GM19240 (cell line): ENCODE results near the gene TNFSF4.

Experiments
- DNase-seq: peaks from one replicate; pipeline ENCODE4 v3.0.0; 2011; ENCODE audit warnings: low spot score; ENCODE audit not compliant: insufficient read length

The TNFSF4 gene

DNA sequence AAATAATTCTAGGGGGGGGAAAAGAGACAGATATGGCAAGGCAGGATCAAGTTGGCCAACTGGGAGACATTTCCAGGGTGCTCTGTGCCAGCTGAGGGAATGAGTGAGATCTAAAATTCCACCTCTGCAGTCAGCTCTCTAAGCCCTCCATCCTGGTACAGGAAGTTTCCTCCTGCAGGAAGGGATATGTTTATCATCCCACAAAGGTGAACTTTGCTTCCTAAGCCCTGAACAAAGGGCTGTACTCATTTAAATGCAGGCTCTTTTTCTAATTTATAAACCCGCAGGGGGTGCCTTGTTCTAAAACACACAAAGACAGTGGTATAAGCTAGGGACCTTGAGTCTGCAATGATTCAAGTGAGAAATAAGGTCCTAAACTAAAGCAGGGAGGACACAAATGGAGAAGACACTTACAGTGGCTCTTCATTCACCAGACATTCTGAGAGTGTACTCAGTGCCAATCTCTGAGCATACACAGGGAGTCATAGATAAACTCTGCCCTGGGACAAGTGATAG, 3.6 kb upstream of the TNFSF4 start:
- DNase-seq, result no peak

GRCh38 chr1:173210283-173210682, 3.2 kb upstream of the TNFSF4 start:
- no peak for DNase-seq

GRCh38 chr1:173208868-173209267, 1.7 kb upstream of the TNFSF4 start:
- no peak for DNase-seq

DNA sequence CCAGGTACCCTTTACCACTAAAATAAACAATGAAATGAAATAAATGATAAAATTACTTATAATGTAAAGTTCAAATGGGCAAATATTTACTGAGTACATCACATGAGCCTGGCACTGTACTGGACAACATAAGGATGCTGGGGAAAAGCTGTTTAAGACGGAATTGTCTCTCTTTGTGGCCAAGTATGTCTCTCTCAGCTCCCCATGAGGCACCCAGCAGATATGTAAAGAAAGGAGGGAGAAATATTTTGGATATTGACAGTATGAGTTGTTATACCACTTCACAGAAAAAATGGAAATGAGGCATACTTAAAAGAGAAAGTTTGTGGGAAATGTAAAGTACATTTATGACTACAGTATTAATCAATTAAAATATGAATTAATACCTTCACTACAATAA, 1.0 kb upstream of the TNFSF4 start:
- no peak for DNase-seq

DNA sequence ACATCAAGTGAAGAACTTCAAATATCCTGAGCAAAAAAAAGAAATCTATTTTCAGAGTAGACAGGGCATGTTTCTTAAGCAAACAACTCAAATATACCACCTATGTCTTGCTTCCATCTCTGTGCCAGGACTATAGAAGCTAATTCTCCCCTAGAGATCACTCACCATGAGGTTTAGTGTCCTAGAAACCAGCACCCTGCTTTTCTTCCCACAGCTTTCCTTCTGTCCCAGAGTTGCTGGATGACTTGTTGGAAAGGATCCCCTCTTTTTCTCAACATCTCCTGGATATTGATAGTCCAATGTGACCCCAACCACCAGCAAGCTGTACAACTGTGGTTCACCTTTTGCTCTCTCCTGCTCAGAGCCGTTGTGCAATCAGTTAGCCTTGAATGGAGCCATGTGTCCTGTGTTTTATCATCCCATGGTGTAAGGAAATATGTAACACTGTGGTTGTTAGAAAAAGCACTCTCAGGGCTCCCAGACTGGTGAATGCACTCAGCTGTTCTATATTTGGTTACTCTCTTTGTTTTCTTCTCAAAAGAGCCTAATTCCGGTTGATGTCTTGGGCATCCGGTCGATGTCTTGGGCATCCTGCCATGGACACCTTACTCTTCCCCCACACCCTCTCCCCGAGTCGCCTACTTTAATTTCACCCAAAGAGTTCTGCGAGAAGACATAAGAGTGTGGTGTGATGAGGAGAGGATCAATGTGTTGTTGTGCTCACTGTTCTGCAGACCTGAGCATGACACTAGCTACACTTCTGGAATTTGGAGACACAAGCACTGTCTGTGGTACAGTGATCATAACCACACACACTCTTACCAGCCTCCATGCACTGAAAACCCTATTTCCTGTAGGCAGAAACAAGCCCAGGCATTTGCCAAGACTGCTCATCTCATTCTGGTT, 1.7 kb downstream of the TNFSF4 start:
- DNase-seq, result no peak

DNA sequence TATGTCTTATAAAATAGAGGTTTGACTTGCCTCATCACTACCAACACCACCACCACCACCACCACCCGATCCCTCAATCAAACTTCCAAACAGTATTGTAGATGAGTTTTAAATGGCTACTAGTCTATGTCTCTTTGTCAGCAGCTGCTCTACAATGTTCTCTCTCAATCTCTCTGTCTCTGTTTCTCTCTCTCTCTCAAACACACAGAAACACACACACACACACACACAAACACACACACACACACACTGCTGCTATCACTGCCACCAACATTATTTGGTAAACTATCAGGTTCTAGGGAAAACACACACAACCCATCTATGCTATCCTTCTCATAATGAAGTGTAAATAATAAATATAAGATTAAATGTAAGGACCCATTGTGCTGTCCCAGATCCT, 2.4 kb downstream of the TNFSF4 start:
- DNase-seq, result no peak

DNA sequence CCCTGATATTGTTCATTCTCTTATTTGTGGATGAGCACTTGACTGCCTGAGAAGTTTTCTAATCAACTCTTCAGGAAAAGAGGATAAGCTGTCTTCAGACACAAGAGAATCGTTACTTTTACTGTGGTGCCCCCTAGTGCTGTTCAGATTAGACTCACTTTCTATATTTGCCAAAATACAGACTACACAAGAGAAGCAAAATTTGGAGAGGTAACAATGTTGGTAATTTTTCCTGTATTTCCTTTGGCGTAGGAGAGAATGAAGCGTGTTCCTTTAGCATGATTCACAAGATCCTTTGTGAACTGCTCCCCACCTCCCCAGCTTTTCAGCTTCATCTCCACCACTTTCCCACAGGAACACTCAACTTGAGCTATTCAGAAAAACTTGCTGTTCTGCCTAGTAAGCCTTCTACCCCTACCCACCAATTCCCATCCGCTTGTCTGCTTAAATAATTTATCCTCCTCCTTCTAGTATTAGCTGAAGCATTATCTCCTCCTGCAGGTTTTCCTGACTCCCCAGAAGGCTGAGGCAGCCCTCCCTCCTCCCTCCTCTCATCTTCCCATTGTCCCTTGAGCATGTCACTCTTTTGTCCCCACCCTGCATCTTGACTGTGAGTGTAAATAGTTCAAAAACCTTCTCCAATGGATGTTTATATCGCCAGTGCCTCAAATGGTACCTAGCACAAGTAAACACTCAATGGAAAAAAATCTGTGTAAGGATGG, 4.5 kb downstream of the TNFSF4 start:
- no peak for DNase-seq

GRCh38 chr1:173201969-173202368, 5.2 kb downstream of the TNFSF4 start:
- no peak for DNase-seq

DNA sequence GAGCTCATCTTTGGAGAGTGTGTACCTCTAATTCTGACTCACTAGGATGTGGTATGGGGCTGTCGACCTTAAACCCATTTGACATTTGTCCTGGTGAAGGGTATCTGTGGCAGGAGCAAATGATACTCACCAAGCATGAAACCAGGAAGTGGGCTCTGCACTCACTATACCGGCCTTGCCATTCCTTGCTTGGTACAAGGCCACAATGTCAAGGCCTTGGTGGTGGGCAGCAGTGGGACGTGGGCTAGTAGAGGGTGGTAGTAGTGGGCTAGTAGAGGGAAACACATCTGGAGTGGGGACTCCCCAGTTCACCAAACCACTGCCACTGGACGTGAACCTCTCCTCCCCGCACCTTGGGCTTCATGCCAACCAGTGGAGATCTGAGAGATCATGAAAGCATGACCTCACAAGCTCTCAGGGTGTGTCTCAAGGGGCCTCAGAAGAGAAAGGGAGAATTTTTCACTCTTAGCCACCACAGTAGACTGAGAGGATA, 11.5 kb downstream of the TNFSF4 start:
- DNase-seq, result no peak

DNA sequence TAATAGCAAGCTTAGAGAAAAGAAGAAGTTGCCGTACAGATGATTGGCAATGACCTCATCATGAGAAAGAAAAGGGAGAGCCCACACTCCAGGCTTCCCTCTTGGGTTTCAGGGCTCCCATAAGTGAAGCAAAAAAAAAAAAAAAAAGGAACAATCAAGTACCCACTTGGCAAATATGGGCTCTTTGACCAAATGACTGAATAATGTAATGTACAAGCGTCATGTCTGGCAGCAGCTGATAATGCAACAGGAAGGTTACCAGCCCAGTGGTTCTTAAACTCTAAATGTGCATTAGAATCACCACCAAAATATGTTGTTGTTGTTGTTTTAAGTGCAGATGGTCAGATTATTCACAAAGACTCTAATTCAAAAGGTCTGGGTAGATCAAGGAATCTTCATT, 13.5 kb downstream of the TNFSF4 start:
- no peak for DNase-seq

DNA sequence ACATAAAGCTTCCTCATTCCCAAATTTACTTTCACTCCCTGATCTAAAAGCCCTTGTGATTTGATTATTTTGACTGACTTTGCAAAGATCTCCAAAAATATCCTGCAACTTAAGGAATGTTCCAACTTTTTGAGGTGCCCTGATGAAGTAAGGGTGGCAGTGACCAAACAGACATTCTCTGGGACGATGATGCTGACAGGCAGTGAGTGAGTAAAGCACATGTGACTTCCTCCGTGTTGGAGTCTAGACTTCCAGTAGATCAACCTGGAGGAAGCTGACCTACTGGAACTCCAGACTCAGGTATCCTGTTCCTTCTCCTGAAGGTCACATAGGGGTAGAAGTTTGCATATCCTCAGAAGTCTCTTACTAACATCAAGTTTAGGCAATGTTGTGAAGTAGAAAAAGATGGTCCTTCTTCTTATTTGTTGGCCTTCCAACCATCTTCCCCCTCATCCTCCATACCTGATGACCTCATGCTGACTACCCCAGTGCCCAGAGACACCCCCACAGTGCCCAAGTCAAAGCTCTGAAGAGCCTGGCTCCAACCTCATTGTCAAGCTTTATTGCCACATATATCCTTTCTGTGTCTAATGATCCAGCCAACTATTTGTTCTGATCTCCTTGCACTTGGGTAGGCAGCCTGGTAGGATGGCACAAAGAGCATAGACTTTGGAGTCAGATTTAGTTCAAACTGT, 16.0 kb downstream of the TNFSF4 start:
- DNase-seq, result no peak

DNA sequence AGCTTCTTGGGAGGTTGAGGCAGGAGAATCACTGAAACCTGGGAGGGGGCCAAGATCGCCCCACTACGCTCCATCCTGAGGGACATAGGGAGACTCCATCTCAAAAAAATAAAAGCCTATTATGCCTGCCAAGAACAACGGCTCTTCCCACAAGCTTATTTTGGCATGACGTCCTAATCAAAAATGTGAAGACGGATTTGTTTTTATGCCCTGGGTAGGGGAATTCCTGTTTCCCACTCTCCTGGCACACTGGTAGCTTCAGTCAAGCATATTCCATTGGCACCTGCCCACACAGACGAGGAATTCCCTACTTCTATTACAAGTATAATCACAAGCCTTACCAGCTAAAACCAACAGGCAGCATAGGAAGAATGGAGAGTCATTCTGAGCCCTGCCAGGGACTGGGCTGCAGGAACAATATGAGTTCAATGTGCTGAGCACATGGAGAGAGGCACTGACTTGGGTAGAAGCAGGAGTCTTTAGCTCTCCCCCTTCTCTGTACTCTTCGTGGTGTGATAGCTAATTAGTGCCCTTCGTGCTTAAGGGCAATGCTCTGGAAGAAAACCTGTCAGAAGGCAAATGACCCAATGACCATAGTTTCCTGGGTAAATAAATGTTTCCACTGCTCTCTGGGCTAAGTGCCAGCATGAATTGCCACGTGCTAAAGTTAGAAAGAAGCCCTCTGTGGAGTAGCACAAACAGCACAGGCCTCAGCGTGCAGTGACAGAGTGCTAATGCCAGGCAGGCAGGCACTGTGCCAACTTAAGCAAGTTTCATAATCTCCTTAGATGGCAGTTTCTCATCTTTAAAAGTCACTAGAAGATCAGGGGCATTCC, 16.8 kb downstream of the TNFSF4 start:
- DNase-seq, result no peak

GRCh38 chr1:173187671-173188237, 19.4 kb downstream of the TNFSF4 start:
- no peak for DNase-seq

DNA sequence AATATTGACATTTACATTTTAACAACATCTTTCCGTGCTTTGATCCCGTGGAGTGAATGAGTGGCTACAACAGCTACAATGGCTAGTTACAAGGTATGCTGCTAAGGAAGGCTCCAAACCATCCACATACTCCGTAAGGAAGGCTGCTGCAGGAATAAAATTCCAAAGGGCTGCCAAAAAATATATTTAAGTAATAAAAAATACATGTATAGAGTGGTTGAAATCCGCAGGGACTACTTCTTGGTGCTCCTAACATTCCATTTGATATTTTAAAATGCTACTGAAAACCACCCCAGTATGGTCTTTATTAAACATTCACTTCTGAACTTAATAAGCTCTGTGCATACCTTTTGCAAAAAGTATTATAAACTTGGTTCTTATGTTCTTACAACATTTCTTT, 25.3 kb downstream of the TNFSF4 start:
- DNase-seq, result no peak

- DNase-seq, result no peak
Measured at GRCh38 chr1:173176246-173176645, 30.9 kb downstream of the TNFSF4 start.

GRCh38 chr1:173175514-173176145, 31.5 kb downstream of the TNFSF4 start:
- no peak for DNase-seq

DNA sequence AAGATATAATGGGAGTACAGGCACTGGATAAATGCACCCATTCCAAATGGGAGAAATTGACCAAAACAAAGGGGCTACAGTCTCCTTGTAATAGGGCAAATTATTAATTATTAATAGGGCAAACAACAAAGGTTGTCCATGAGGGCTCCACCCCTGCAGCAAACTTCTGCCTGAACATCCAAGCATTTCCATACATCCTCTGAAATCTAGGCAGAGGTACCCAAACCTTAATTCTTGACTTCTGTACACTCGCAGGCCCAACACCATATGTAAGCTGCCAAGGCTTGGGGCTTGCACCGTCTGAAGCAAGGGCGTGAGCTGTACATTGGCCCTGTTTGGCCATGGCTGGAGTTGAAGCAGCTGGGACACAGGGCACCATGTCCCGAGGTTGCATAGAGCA, 33.7 kb downstream of the TNFSF4 start:
- no peak for DNase-seq

DNA sequence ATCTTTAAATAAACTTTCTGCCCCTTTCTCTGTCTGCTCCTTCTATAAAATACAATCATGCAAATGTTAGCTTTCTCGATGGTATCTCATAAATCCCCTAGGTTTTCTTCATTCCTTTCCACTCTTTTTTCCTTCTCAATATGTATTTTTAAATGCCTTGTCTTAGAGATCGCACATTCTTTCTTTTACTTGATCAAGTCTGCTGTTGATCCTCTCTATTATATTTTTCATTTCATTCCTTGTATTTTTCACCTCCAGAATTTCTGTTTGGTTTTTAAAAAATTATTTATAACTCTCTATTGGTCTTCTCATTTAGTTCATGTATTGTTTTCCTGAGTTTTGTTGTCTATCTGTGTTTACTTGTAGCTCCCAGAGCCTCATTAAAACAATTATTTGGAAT, 36.0 kb downstream of the TNFSF4 start:
- no peak for DNase-seq

- DNase-seq, result no peak
Measured at GRCh38 chr1:173168941-173169340, 38.2 kb downstream of the TNFSF4 start.

- no peak for DNase-seq
Measured at GRCh38 chr1:173164686-173165085, 42.4 kb downstream of the TNFSF4 start.
